LNCAP (cell line): Measurements from ENCODE around the gene TP53INP2.

Experiments used
- CTCF ChIP-seq: fragments of 450-650 bp; IDR thresholded peaks from 2 replicates; pipeline ENCODE4 v1.5.1; 2017; ENCODE audit warnings: mild to moderate bottlenecking

The TP53INP2 gene

DNA sequence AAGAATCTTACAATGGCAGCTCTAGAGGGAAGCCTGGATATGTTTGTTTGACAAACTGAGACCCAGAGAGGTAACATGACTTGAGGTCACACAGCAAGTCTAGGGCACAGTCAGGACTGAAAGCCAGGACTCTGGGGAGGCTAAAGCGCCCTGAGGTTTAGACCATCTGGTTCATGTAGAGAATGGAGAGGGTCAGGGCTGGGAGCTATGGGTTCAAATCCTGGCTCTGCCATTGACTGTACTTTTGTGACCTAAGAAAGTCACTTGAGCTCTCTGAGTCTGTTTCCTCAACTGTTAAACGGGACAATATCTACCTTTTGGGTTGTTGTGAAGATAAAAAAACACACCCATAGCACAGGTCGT is 1.1 kb upstream of the TP53INP2 start:
- TF ChIP-seq CTCF = no peak

DNA sequence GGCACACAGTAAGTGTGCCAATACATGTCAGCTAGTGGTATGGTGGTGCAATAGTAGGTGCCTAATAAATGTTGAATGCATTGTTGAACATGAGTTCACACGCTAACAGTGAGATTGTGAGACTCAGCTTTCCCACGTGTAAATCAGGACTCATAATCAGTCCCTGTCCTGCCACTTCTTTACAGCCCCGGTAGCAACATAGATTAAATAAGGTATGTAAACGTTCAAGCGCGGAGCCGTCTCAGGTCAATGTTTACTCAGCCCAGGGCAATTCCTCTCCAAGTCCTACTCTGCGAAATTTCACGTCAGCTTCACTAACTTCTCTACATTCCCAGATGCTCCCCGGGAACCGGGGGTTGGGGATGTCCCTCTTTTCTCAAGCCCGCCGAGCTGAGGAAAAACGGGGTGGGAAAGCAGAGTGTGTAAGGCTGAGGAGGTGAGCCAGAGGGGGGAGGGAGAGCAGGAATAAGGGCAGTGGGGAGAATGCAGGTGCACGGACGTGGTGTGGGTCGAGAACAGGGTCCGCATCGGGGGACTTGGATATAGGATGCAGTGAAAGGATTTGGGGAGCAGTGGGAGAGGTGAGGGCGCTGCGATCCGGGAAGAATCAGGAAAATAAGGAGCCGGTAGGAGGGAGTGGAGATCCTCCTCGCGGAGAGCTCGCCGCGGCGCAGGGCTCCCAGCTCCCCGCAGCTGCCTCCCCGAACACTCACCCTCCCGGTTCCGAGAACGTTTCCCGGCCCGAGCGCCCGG is 544 bp upstream of the TP53INP2 start:
- no peak for TF ChIP-seq CTCF

DNA sequence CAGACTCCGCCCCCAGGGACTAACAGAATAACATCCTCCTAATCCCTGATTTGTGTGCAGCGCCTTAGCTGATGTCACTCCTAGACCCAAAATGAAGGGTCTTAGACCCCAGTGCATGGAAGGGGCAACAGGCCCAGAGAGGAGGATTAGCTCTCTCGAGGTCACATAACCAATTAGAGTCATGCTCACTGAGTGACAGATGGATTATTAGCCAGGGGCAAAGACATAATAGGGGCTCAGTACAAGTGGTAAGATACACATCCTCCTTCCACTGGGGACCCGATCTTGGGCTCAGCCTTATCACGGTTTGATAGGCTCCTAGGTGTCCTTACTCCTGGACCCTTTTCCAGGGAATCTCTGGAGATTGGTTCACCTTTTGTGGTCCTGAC is 858 bp downstream of the TP53INP2 start:
- no peak for TF ChIP-seq CTCF

- no peak; the same call in 1 of the 2 replicates for TF ChIP-seq CTCF
These were observed 1.5 kb downstream of the TP53INP2 start for GRCh38 chr20:34705397-34706301.

DNA sequence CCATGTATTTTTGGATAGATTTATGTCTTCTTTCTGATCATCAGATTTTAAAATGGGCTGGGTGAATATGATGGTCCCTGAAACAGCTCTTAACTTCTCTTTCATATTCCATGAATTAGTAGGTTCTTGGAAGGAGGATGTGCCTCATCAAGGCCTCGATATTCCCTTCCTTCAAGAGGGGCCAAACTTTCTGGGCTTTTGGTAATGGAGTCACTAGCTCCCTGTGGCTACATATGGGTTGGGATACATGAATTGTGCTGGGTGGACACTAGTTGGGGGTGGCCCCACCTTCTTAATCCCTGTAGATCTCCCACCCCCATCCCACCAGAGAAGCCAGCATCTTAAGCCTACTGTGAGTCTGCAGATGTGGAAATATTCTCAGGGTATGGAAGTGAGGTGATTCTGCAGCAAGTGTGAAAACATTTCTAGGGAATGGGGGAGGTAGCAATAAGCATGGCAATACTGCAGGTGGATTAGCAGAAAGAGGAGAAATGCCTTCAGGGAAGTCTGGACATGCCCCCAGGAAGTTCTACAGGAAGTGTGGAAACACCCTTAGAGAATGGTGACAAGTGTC is 2.2 kb downstream of the TP53INP2 start:
- no peak for TF ChIP-seq CTCF

- TF ChIP-seq CTCF = no peak
These were observed 3.0 kb downstream of the TP53INP2 start for GRCh38 chr20:34706912-34707784.

DNA sequence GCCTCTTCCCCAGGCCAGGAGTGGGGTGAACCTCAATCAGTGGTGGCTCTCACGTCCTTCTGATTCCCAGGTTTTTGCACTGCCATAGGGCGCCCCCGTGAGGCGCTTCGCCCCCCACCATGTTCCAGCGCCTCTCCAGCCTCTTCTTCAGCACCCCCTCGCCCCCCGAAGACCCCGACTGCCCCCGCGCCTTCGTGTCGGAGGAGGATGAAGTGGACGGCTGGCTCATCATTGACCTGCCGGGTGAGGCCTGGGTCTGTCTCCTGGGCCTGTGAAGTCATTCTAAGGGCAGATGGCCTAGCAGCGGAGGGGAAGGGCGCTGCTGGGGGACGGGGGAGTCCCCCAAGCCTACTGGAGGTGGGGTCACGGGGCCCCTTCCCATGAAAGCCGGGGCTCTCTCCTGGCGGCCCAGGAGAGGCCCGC is 4.5 kb downstream of the TP53INP2 start:
- TF ChIP-seq CTCF = peak; percentile 41; the same call in 1 of the 2 replicates
